Adrenal gland (tissue), 5 donors: Measurements from ENCODE around the gene DOCK3.

ENCODE experiments used
- POLR2A ChIP-seq, 2 donors: fragments of 450-650 bp; IDR thresholded peaks; one replicate each; pipeline ENCODE4 v1.6.1; 2017; ENCODE audit warnings: antibody characterized with exemption in 2 of 2, mild to moderate bottlenecking in 2 of 2, moderate library complexity in 1 of 2
- TF ChIP-seq, protein P1 (sequence below), 6 experiments: fragments of 450-650 bp in 4 of 6; fragments of 200-600 bp in 2 of 6; sonication (generic) in 1 of 6; IDR thresholded peaks; 1 replicate in 5 of 6; 2 replicates in 1 of 6; pipeline versions ENCODE4 v1.5.1 to v1.8.0; 2016 to 2021; ENCODE audit warnings: antibody characterized with exemption in 6 of 6, mild to moderate bottlenecking in 2 of 6, moderate library complexity in 1 of 6
- donor health status: DM: no; HTN: no; CAD: no.

DNA sequence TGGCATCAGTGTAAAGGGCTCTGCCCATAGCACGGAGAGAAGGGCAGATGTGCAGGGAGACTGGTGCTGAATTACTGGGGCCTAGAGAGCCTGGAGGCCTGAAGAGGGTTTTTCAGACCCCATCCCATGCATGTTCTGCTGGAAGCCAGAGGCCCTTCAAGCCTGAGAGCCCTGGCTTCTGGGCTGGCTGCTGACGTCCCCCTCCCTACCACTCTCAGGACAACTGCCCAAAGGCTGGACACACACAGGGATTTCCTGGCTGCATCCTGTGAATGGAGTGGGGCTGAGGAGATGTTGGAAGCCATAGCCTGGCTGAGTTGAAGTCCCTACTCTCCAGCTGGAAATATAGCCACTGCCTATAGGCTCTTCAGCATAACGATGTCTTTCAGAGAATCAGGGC, 16.9 kb upstream of the DOCK3 start:
- TF ChIP-seq, protein P1, sequence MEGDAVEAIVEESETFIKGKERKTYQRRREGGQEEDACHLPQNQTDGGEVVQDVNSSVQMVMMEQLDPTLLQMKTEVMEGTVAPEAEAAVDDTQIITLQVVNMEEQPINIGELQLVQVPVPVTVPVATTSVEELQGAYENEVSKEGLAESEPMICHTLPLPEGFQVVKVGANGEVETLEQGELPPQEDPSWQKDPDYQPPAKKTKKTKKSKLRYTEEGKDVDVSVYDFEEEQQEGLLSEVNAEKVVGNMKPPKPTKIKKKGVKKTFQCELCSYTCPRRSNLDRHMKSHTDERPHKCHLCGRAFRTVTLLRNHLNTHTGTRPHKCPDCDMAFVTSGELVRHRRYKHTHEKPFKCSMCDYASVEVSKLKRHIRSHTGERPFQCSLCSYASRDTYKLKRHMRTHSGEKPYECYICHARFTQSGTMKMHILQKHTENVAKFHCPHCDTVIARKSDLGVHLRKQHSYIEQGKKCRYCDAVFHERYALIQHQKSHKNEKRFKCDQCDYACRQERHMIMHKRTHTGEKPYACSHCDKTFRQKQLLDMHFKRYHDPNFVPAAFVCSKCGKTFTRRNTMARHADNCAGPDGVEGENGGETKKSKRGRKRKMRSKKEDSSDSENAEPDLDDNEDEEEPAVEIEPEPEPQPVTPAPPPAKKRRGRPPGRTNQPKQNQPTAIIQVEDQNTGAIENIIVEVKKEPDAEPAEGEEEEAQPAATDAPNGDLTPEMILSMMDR (IDR thresholded peaks at IDR 0.05) = no peak
- TF ChIP-seq POLR2A (IDR thresholded peaks at IDR 0.05) = no peak
